ENCODE data around the gene SNX10.

SNX10 gene

DNA sequence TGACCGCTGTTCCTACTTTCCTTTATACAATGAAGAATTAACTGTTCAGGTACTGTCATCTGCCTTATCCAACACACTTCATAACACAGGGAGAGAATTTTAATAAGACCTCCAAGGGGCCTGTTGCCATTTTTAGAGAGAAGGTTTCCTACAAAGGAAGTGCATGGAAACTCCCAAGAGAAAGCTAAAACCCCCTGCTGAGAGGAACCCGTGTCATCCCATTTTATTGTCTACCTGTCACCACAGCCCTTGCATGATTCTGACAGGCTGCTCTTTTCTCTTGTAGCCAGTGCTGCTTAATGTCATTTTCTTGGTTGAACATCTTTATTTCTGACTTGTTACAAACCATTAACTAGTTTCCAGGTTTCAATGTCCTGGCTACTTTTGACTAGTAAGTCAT, 98.4 kb downstream of the SNX10 start:
- ChIA-PET POLR2A (interaction anchor here (0.6 to 2.1 kb wide), 2 partner anchors 9 to 190 kb away, joined by 3 to 9 read pairs; no protein-coding TSS in a partner anchor), CTCF (interaction anchor here (0.7 kb wide), 1 partner anchor 272 kb away, joined by 3 read pairs; no protein-coding TSS in a partner anchor)
- no peak for DNase-seq (ENCODE audit: extremely low spot score)
- TF ChIP-seq ZNF384 (IDR thresholded peaks at IDR 0.05) = no peak
- TF ChIP-seq NFRKB (IDR thresholded peaks at IDR 0.05) = no peak
- TF ChIP-seq TARDBP (IDR thresholded peaks at IDR 0.05) = no peak
- TF ChIP-seq FOXA1 (IDR thresholded peaks at IDR 0.05) = no peak
- no peak for TF ChIP-seq SUZ12 (IDR thresholded peaks at IDR 0.05)
- no peak for TF ChIP-seq BHLHE40 (IDR thresholded peaks at IDR 0.05; ENCODE audit: borderline replicate concordance)

GRCh38 chr7:26393818-26394217, 102.2 kb downstream of the SNX10 start:
- no peak for DNase-seq (ENCODE audit: extremely low spot score)
- no peak for TF ChIP-seq ARNT (IDR thresholded peaks at IDR 0.05)
- no peak for TF ChIP-seq BHLHE40 (IDR thresholded peaks at IDR 0.05; ENCODE audit: borderline replicate concordance)
- no peak for TF ChIP-seq FOXM1 (IDR thresholded peaks at IDR 0.05; ENCODE audit: borderline replicate concordance)
- TF ChIP-seq PKNOX1 (IDR thresholded peaks at IDR 0.05) = no peak
- no peak for TF ChIP-seq CTBP1 (IDR thresholded peaks at IDR 0.05; ENCODE audit: borderline replicate concordance)
- no peak for TF ChIP-seq NFRKB (IDR thresholded peaks at IDR 0.05)
- no peak for TF ChIP-seq SP1 (IDR thresholded peaks at IDR 0.05)
- no peak for TF ChIP-seq SUZ12 (IDR thresholded peaks at IDR 0.05)
- TF ChIP-seq LEF1 (IDR thresholded peaks at IDR 0.05; ENCODE audit: borderline replicate concordance) = no peak
- TF ChIP-seq ELF4 (IDR thresholded peaks at IDR 0.05) = no peak
- no peak for TF ChIP-seq TARDBP (IDR thresholded peaks at IDR 0.05)
- TF ChIP-seq ZNF384 (IDR thresholded peaks at IDR 0.05) = no peak
- no peak for TF ChIP-seq FOXA1 (IDR thresholded peaks at IDR 0.05)
- no peak for TF ChIP-seq FOXK2 (IDR thresholded peaks at IDR 0.05)
- no peak for TF ChIP-seq L3MBTL2 (conservative IDR thresholded peaks at IDR 0.05)
- no peak for TF ChIP-seq HDGF (IDR thresholded peaks at IDR 0.05; ENCODE audit: borderline replicate concordance)
- ChIA-PET CTCF (no interaction called here), POLR2A (no interaction called here)

- ChIA-PET POLR2A (interaction anchor here (0.7 to 2.5 kb wide), 9 partner anchors 13 to 159 kb away, joined by 3 to 10 read pairs (median 3); no protein-coding TSS in a partner anchor), CTCF (interaction anchor here (0.6 to 1.7 kb wide), 5 partner anchors 13 to 271 kb away, joined by 3 to 7 read pairs (median 3); no protein-coding TSS in a partner anchor)
- TF ChIP-seq LEF1 (IDR thresholded peaks at IDR 0.05; ENCODE audit: borderline replicate concordance) (no peak), FOXM1 (IDR thresholded peaks at IDR 0.05; ENCODE audit: borderline replicate concordance) (no peak), PKNOX1 (IDR thresholded peaks at IDR 0.05) (no peak)
- DNase-seq (ENCODE audit: extremely low spot score) = no peak
Measured at GRCh38 chr7:26397332-26397731, 105.7 kb downstream of the SNX10 start.

DNA sequence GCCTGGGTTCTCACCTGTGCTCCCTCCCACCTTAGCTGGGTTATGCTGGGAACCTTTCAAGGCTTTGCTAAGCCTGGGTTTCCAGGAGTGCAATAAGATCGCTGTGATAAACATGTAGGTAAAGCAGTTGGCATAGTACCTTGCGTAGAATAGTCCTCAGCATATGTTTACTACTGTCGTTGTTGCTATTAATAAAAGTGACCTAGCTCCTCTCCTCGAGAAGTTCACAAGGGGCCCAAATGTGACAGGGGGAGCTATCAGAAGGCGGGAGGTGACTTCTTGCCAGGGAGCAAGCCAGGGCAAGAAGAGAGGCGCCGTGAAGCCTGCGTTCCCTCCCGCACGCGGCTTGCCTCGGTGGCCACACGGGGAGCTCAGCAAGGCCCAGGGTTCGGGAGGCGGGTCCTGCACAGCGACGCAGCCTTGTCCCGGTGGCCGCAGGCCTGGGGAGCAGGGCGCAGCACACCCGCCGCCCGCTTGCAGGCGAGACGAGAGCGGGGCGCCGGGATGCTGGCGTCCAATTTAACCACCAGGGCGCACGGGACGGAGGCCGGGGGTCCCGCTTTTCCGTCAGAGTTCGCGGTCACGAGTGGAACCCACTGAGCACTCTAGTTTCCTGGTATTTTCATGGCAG, 106.2 kb downstream of the SNX10 start:
- ChIA-PET POLR2A (interaction anchor here (0.7 to 2.5 kb wide), 11 partner anchors 12 to 717 kb away, joined by 3 to 10 read pairs (median 3); no protein-coding TSS in a partner anchor), CTCF (interaction anchor here (0.6 to 1.7 kb wide), 5 partner anchors 13 to 270 kb away, joined by 3 to 7 read pairs (median 3); no protein-coding TSS in a partner anchor)
- peak; percentile 63 for DNase-seq (ENCODE audit: extremely low spot score)
- TF ChIP-seq TARDBP (IDR thresholded peaks at IDR 0.05) = peak; percentile 96
- TF ChIP-seq L3MBTL2 (conservative IDR thresholded peaks at IDR 0.05) = peak; percentile 65
- TF ChIP-seq PKNOX1 (IDR thresholded peaks at IDR 0.05) = no peak
- TF ChIP-seq LEF1 (IDR thresholded peaks at IDR 0.05; ENCODE audit: borderline replicate concordance) = no peak
- no peak for TF ChIP-seq SP1 (IDR thresholded peaks at IDR 0.05)
- no peak for TF ChIP-seq NFRKB (IDR thresholded peaks at IDR 0.05)
- no peak for TF ChIP-seq FOXK2 (IDR thresholded peaks at IDR 0.05)
- no peak for TF ChIP-seq FOXM1 (IDR thresholded peaks at IDR 0.05; ENCODE audit: borderline replicate concordance)
- no peak for TF ChIP-seq CTBP1 (IDR thresholded peaks at IDR 0.05; ENCODE audit: borderline replicate concordance)

DNA sequence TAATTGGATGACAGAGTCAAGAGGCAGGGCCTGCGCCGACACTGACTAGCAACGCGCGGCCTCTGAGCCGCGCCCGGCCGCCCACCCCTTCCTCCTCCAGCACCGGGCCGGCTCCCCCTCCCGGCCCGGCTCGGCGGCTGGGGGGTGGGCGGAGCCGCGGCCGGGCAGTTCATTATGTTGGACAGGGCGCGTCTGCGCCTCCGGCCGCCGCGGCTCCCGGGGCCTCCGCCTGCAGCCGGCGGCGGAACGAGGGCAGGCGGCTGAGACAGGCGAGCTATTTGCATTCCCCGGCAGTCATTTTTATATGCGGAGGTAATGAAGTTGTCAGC, 106.7 kb downstream of the SNX10 start:
- TF ChIP-seq NFRKB (IDR thresholded peaks at IDR 0.05) (no peak), PKNOX1 (IDR thresholded peaks at IDR 0.05) (peak; percentile 30; the same call in 1 of the 2 replicates), TARDBP (IDR thresholded peaks at IDR 0.05) (no peak)
- CTCF ChIA-PET = interaction anchor here (1.7 kb wide), 1 partner anchor 270 kb away, joined by 7 read pairs; no protein-coding TSS in a partner anchor
- peak; percentile 79 for DNase-seq (ENCODE audit: extremely low spot score)
- POLR2A ChIA-PET = interaction anchor here (0.7 to 2.5 kb wide), 12 partner anchors 9 to 716 kb away, joined by 3 to 10 read pairs (median 3); no protein-coding TSS in a partner anchor

Data from HEK293T (cell line).